K562 (cell line): ENCODE data around the gene ANHX. TPM values are rescaled to one million over a fixed set of nuclear protein-coding genes. Genes with fewer than 3 reads are reported as not detected.

Experiments
- ARID4B ChIP-seq: sonication (generic); formaldehyde crosslinking; IDR thresholded peaks from 2 replicates; pipeline ENCODE4 v1.8.0; 2022; ENCODE audit warnings: mild to moderate bottlenecking, missing genetic modification reagents
- ATF7 ChIP-seq: fragments of 450-650 bp; IDR thresholded peaks from 2 replicates; pipeline ENCODE4 v1.7.1; 2014; ENCODE audit warnings: mild to moderate bottlenecking, moderate library complexity
- CBX1 ChIP-seq: sonication (generic); IDR thresholded peaks from 2 replicates; pipeline ENCODE4 v1.6.1; 2016; ENCODE audit warnings: antibody characterized with exemption, low read depth, mild to moderate bottlenecking
- CHCHD3 ChIP-seq: fragments of 250-450 bp; sonication (Bioruptor Pico); IDR thresholded peaks from 2 replicates; pipeline ENCODE4 v2.1.2; 2022; ENCODE audit warnings: mild to moderate bottlenecking
- CREB3 ChIP-seq: fragments of 450-650 bp; conservative IDR thresholded peaks from 2 replicates; pipeline ENCODE4 v1.6.1; 2016; ENCODE audit warnings: missing genetic modification characterization, low read depth, mild to moderate bottlenecking, missing compliant biosample characterization, moderate library complexity
- CREB3L1 ChIP-seq: fragments of 450-650 bp; IDR thresholded peaks from 2 replicates; pipeline ENCODE4 v1.6.1; 2014; ENCODE audit warnings: low read depth, mild to moderate bottlenecking, moderate library complexity, borderline replicate concordance
- CREM ChIP-seq: IDR thresholded peaks from 2 replicates; pipeline ENCODE4 v1.6.1; 2014; ENCODE audit warnings: antibody characterized with exemption, low read depth
- NR1H2 ChIP-seq: sonication (generic); formaldehyde crosslinking; IDR thresholded peaks from 2 replicates; pipeline ENCODE4 v1.4.0; 2020; ENCODE audit warnings: mild to moderate bottlenecking, missing genetic modification reagents
- POLR2G ChIP-seq: fragments of 200-400 bp; formaldehyde crosslinking; IDR thresholded peaks from 2 replicates; pipeline ENCODE4 v1.6.1; 2017; ENCODE audit warnings: low read depth, mild to moderate bottlenecking, antibody characterized with exemption, low read length, moderate library complexity
- SFPQ ChIP-seq: fragments of 200-400 bp; formaldehyde crosslinking; IDR thresholded peaks from 2 replicates; pipeline ENCODE4 v1.6.1; 2017; ENCODE audit warnings: mild to moderate bottlenecking, low read depth, low read length, moderate library complexity
- SOX6 ChIP-seq: fragments of 450-650 bp; IDR thresholded peaks from 2 replicates; pipeline ENCODE4 v1.6.1; 2014; ENCODE audit warnings: mild to moderate bottlenecking
- TAF1 ChIP-seq: IDR thresholded peaks from 2 replicates; pipeline ENCODE4 v1.6.1; 2011; ENCODE audit warnings: mild to moderate bottlenecking, low read length, moderate library complexity; ENCODE audit not compliant: insufficient read depth, control insufficient read depth, severe bottlenecking; ENCODE audit errors: extremely low read depth
- TEAD4 ChIP-seq, 2 experiments: sonication (generic) in 1 of 2; formaldehyde crosslinking in 1 of 2; IDR thresholded peaks; 2 replicates each; pipeline versions ENCODE4 v1.6.1 to v1.8.0; 2012 to 2022; ENCODE audit warnings: borderline replicate concordance in 1 of 2, inconsistent platforms in 1 of 2, low read length in 1 of 2, mild to moderate bottlenecking in 1 of 2, missing genetic modification reagents in 1 of 2
- TSC22D4 ChIP-seq: fragments of 450-650 bp; IDR thresholded peaks from 2 replicates; pipeline ENCODE4 v1.6.1; 2016; ENCODE audit warnings: missing genetic modification characterization, missing biosample characterization, control low read depth
- ZNF253 ChIP-seq: fragments of 250-450 bp; sonication (Bioruptor Pico); conservative IDR thresholded peaks from 2 replicates; pipeline ENCODE4 v1.6.1; 2021; ENCODE audit warnings: mild to moderate bottlenecking
- ZNF830 ChIP-seq: fragments of 250-450 bp; sonication (Bioruptor Pico); IDR thresholded peaks from 2 replicates; pipeline ENCODE4 v1.5.0; 2021; ENCODE audit warnings: mild to moderate bottlenecking
- polyA plus RNA-seq, 8 experiments: library from polyadenylated mRNA; depleted of rRNA in 4 of 8; stranded (reverse) in 5 of 8; unstranded in 3 of 8; fragments of >200 nt; fragmentation: Nextera tagmentation in 2 of 8; fragmentation: Illumina TruSeq in 1 of 8; extraction: Ambion mirVana in 2 of 8; extraction: Trizol in 1 of 8; gene quantifications; 2 replicates each; pipeline versions ENCODE4 v1.2.1 to v1.2.3, GENCODE V29; 2011 to 2014; ENCODE audit warnings: inconsistent platforms in 1 of 8, missing spikeins in 1 of 8
- total RNA-seq, 7 experiments: library from RNA; depleted of rRNA in 6 of 7; stranded (reverse); fragments of >200 nt in 6 of 7; fragmentation: Illumina TruSeq in 2 of 7; extraction: Trizol in 2 of 7; gene quantifications; 2 replicates each; pipeline versions ENCODE4 v1.2.1 to v1.2.3, GENCODE V29; 2011 to 2021; ENCODE audit warnings: low replicate concordance in 1 of 7

ANHX gene
- total and polyA plus RNA-seq, 9 of the 15 experiments (the other 6 are each of a cell fraction or from before 2014, with no cell fraction given) = not detected

- TF ChIP-seq TAF1 (peak; percentile 52), ARID4B (CRISPR knock-in tag) (no peak), SFPQ (no peak), TEAD4 (IDR thresholded peaks at IDR 0.05; ENCODE audit: low read length) (no peak), TEAD4 (CRISPR knock-in tag; IDR thresholded peaks at IDR 0.05; ENCODE audit: borderline replicate concordance) (no peak), SOX6 (peak; percentile 27; the same call in 1 of the 2 replicates), POLR2G (peak; percentile 83), NR1H2 (CRISPR knock-in tag) (no peak), CHCHD3 (CRISPR knock-in tag) (no peak), CREM (peak; percentile 100), CREB3L1 (peak; percentile 88), ZNF253 (no peak), CBX1 (peak; percentile 29; the same call in 1 of the 2 replicates), CREB3 (peak; percentile 63; the same call in 1 of the 2 replicates), ZNF830 (CRISPR knock-in tag) (no peak), ATF7 (peak; percentile 87; the same call in 1 of the 2 replicates), TSC22D4 (no peak)
These were observed 54.3 kb downstream of the ANHX start, which contains the start of gene ZNF268 (continued) for GRCh38 chr12:133181238-133181959.
